Smooth muscle cell (in vitro differentiated cells): Measurements from ENCODE around the gene PTPRA. TPM values are rescaled to one million over a fixed set of nuclear protein-coding genes. Genes with fewer than 3 reads are reported as not detected.
"Not testable (repeated sequence)": the region's sequence is repeated elsewhere in the genome, so short reads cannot be mapped to it uniquely, and the experiment has no call there.

Experiments
- DNase-seq: peaks from one replicate; lab custom pipeline; 2025; ENCODE audit not compliant: unreplicated experiment; lab: John Stamatoyannopoulos, UW
- H2AFZ ChIP-seq: fragments of 200-600 bp; sonication (generic); 2 replicates; pipeline ENCODE4 v1.6.0; 2016; ENCODE audit warnings: antibody characterized with exemption, low read depth, mild to moderate bottlenecking
- H3F3A ChIP-seq: fragments of 200-600 bp; sonication (generic); 2 replicates; pipeline ENCODE4 v1.6.0; 2017; ENCODE audit warnings: antibody characterized with exemption, low read depth
- H3K27ac ChIP-seq: fragments of 200-600 bp; sonication (generic); 2 replicates; pipeline ENCODE4 v1.5.1; 2016; ENCODE audit warnings: low read depth, mild to moderate bottlenecking
- H3K27me3 ChIP-seq: fragments of 200-600 bp; sonication (generic); 2 replicates; pipeline ENCODE4 v1.6.1; 2016; ENCODE audit warnings: low read depth, mild to moderate bottlenecking
- H3K36me3 ChIP-seq: fragments of 200-600 bp; sonication (generic); 2 replicates; pipeline ENCODE4 v1.5.1; 2016; ENCODE audit warnings: low read depth
- H3K4me1 ChIP-seq: fragments of 200-600 bp; sonication (generic); 2 replicates; pipeline ENCODE4 v1.5.1; 2016; ENCODE audit warnings: low read depth
- H3K4me2 ChIP-seq: fragments of 200-600 bp; sonication (generic); 2 replicates; pipeline ENCODE4 v1.6.0; 2016; ENCODE audit warnings: mild to moderate bottlenecking
- H3K4me3 ChIP-seq: fragments of 200-600 bp; sonication (generic); 2 replicates; pipeline ENCODE4 v1.5.1; 2016; ENCODE audit warnings: mild to moderate bottlenecking
- H3K79me2 ChIP-seq: fragments of 200-600 bp; sonication (generic); 2 replicates; pipeline ENCODE4 v1.6.0; 2016; ENCODE audit warnings: low read depth, mild to moderate bottlenecking
- H3K9ac ChIP-seq: fragments of 200-600 bp; sonication (generic); 2 replicates; pipeline ENCODE4 v1.6.0; 2016; ENCODE audit warnings: low read depth
- H3K9me3 ChIP-seq: fragments of 200-600 bp; sonication (generic); replicated peaks from 2 replicates; pipeline ENCODE4 v1.5.1; 2016; ENCODE audit warnings: low read depth
- H4K20me1 ChIP-seq: fragments of 200-600 bp; sonication (generic); 2 replicates; pipeline ENCODE4 v1.6.0; 2016; ENCODE audit warnings: low read depth
- WGBS: methylation state at CpG from one replicate; pipeline ENCODE4 v1.1.7; 2016; ENCODE audit warnings: low lambda C conversion rate; 5-methylcytosine and 5-hydroxymethylcytosine counted together
- polyA plus RNA-seq: library from polyadenylated mRNA; unstranded; fragments of >200 nt; fragmentation: Nextera tagmentation; extraction: Ambion mirVana; gene quantifications from 2 replicates; pipeline ENCODE4 v1.2.1, GENCODE V29; 2016
- total RNA-seq: library from RNA; depleted of rRNA; stranded (reverse); fragments of >200 nt; gene quantifications from 2 replicates; pipeline ENCODE4 v1.2.3, GENCODE V29; 2014
- TF ChIP-seq, protein P1 (sequence below): fragments of 200-600 bp; sonication (generic); IDR thresholded peaks from 2 replicates; pipeline ENCODE4 v1.5.1; 2017; ENCODE audit warnings: borderline replicate concordance, mild to moderate bottlenecking, antibody characterized with exemption; ENCODE audit not compliant: insufficient read depth, poor library complexity, severe bottlenecking

The PTPRA gene
- total and polyA plus RNA-seq, 2 experiments from 2014 or later, result 38.4 to 48.9 TPM

DNA sequence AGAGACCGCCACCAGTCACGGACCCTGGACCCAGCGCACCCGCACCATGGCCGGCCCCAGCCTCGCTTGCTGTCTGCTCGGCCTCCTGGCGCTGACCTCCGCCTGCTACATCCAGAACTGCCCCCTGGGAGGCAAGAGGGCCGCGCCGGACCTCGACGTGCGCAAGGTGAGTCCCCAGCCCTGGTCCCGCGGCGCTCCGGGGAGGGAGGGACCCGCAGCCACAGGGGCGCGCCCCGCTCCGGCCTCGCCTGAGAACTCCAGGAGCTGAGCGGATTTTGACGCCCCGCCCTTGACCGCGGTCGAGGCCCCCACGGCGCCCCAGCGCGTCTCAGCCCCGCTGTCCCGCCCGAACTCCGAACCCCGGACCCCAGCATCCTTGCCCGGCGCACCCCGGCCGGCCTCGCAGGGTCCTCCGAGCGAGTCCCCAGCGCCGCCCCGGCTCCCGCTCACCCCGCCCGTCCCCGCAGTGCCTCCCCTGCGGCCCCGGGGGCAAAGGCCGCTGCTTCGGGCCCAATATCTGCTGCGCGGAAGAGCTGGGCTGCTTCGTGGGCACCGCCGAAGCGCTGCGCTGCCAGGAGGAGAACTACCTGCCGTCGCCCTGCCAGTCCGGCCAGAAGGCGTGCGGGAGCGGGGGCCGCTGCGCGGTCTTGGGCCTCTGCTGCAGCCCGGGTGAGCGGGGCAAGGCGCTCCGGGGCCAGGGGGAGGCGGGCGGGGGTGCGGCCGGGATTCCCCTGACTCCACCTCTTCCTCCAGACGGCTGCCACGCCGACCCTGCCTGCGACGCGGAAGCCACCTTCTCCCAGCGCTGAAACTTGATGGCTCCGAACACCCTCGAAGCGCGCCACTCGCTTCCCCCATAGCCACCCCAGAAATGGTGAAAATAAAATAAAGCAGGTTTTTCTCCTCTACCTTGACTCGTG, 198.6 kb downstream of the PTPRA start, which contains the start of gene OXT:
Gene OXT, plus strand, starts transcription at position 11 of the 920 bp plus-strand sequence. Its CDS starts 36 bp downstream, at position 47.
- no peak for DNase-seq
- WGBS, result 44% methylated on average over 33 of the region's 95 CpGs

DNA sequence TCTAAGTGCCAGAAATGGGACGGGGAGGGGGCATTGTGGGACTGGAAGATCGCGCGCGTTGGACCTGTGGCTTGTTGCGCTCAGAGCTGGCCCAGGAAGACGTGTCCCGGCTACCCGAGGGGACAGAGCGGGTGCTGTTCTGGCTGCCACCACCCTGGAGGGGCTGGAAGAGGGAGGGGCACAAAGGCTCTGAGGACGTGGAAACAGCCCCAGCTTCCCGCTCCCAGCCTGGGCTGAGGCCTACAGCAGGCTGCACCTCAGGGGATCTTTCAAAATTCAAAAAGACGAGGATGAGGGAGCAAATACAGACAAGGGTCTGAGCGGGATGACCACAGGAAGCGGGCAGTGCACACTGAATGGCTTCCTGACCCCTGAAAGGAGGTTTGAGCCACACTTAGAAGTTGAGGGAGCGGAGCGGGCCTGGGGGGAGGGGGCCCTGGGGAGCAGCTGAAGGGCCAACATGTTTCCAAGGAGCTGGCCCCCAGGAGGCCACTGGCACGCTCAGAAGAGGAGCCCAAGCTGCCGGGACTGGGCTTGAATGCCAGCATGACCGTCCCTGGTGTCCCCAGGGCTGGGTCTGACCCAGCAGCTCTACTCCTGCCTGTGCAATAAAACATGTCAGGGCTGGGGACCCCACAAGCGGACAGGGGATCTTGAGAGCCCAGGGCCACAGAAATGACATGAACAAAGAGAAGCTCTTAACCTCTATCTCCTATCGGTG, 199.4 kb downstream of the PTPRA start:
- WGBS, result 91% methylated on average over 22 of the region's 22 CpGs
- Histone ChIP-seq H4K20me1 (no peaks in the 10 kb centered on the region), H3K4me3 (peak overlapping the region; percentile 59), H3K36me3 (no peaks in the 10 kb centered on the region), H2AFZ (peak overlapping the region; percentile 95), H3K4me1 (no peaks in the 10 kb centered on the region), H3K9me3 (no peaks in the 10 kb centered on the region), H3K4me2 (peak overlapping the region; percentile 95), H3K27ac (no peak overlapping the region), H3K27me3 (peaks cover 18% of the 10 kb centered on the region), H3F3A (no peaks in the 10 kb centered on the region), H3K9ac (no peak overlapping the region), H3K79me2 (no peaks in the 10 kb centered on the region)
- no peak for DNase-seq
- TF ChIP-seq, protein P1, sequence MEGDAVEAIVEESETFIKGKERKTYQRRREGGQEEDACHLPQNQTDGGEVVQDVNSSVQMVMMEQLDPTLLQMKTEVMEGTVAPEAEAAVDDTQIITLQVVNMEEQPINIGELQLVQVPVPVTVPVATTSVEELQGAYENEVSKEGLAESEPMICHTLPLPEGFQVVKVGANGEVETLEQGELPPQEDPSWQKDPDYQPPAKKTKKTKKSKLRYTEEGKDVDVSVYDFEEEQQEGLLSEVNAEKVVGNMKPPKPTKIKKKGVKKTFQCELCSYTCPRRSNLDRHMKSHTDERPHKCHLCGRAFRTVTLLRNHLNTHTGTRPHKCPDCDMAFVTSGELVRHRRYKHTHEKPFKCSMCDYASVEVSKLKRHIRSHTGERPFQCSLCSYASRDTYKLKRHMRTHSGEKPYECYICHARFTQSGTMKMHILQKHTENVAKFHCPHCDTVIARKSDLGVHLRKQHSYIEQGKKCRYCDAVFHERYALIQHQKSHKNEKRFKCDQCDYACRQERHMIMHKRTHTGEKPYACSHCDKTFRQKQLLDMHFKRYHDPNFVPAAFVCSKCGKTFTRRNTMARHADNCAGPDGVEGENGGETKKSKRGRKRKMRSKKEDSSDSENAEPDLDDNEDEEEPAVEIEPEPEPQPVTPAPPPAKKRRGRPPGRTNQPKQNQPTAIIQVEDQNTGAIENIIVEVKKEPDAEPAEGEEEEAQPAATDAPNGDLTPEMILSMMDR, result no peak

More for the DNA sequence above, 198.6 kb downstream of the PTPRA start, which contains the start of gene OXT:
- H3K4me2 ChIP-seq, result peak within 1 kb of the TSS; percentile 95
- H3K79me2 ChIP-seq, result no peaks in the 10 kb centered on the region
- H3K27me3 ChIP-seq, result peaks cover 16% of the 10 kb centered on the region
- H3K36me3 ChIP-seq, result no peaks in the 10 kb centered on the region
- H3K9me3 ChIP-seq, result no peaks in the 10 kb centered on the region
- H3K9ac ChIP-seq, result peak within 1 kb of the TSS; percentile 35
- no peaks in the 10 kb centered on the region for H3K4me1 ChIP-seq
- peak within 1 kb of the TSS; percentile 95 for H2AFZ ChIP-seq
- H3F3A ChIP-seq, result no peaks in the 10 kb centered on the region
- H4K20me1 ChIP-seq, result no peaks in the 10 kb centered on the region
- peak within 1 kb of the TSS; percentile 59 for H3K4me3 ChIP-seq
- no peak within 1 kb of the TSS for H3K27ac ChIP-seq
- TF ChIP-seq, protein P1, result no peak

DNA sequence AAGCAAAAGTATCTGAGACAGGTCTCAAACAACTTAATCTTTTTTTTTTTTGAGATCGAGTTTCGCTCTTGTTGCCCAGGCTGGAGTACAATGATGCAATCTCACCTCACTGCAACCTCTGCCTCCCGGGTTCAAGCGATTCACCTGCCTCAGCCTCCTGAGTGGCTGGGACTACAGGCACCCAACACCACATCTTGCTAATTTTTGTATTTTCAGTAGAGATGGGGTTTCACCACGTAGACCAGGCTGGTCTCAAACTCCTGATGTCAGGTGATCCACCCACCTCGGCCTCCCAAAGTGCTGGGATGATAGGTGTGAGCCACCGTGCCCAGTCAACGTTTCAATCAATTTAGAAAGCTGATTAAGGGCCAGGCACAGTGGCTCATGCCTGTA, 200.0 kb downstream of the PTPRA start:
- not testable (repeated sequence) for H3K4me2 ChIP-seq, DNase-seq, H3K9ac ChIP-seq, H4K20me1 ChIP-seq, H3F3A ChIP-seq, H3K4me3 ChIP-seq, H3K4me1 ChIP-seq, H3K9me3 ChIP-seq, H3K27ac ChIP-seq, H3K36me3 ChIP-seq, H3K79me2 ChIP-seq, H2AFZ ChIP-seq
- WGBS, result 91% methylated on average over 8 of the region's 8 CpGs
- H3K27me3 ChIP-seq, result peaks cover 24% of the 10 kb centered on the region

DNA sequence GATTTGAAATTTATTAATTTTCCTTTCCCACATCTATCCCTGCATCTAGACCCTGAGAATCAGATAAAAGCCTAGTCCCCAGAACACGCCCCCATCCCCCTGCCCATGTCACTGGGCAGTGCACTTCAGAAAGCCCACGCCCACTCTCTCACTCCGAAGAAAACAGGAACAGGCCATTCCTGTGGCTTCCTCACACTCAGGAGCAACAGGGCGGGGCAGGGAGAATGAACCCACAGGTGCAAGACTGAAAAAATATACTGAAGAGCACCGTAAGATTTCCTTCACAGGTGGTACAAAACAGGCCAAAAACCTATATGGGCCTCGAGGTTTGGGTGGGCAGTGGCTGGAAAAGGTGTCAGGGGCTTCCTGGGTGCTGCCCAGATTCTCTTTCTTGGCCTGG, 201.5 kb downstream of the PTPRA start:
- Histone ChIP-seq H3K27ac (no peak overlapping the region), H3K36me3 (no peaks in the 10 kb centered on the region), H3K27me3 (peaks cover 34% of the 10 kb centered on the region), H3K9me3 (no peaks in the 10 kb centered on the region), H3K79me2 (no peaks in the 10 kb centered on the region), H4K20me1 (no peaks in the 10 kb centered on the region), H3F3A (no peaks in the 10 kb centered on the region), H3K4me2 (no peak overlapping the region), H3K4me1 (no peaks in the 10 kb centered on the region), H3K4me3 (no peak overlapping the region), H3K9ac (no peak overlapping the region), H2AFZ (no peak overlapping the region)
- no peak for DNase-seq
- TF ChIP-seq, protein P1, result no peak
- WGBS, result 86% methylated on average over 6 of the region's 6 CpGs

DNA sequence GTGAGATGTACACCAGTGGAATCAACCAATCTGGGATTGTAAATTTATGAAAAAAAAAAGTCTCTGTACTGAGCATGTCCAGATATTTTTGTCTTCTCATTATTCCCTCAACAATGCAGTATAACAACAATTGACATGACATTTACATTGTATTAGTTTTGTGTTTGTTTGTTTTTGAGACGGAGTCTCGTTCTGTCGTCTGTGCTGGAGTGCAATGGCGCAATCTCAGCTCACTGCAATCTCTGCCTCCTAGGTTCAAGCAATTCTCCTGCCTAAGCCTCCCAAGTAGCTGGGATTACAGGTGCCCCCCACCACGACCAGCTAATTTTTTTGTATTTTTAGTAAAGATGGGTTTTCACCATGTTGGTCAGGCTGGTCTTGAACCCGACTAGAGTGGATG, 202.0 kb downstream of the PTPRA start:
- not testable (repeated sequence) for H3K4me3 ChIP-seq, H3K4me1 ChIP-seq, DNase-seq, H2AFZ ChIP-seq, H3K4me2 ChIP-seq, H3K36me3 ChIP-seq, H3K9ac ChIP-seq, H3K79me2 ChIP-seq, H3F3A ChIP-seq, H3K9me3 ChIP-seq, H3K27ac ChIP-seq, H4K20me1 ChIP-seq
- WGBS, result 89% methylated on average over 6 of the region's 6 CpGs
- H3K27me3 ChIP-seq, result peaks cover 38% of the 10 kb centered on the region
